ENCODE measurements around the gene ITCH.
A peak's percentile ranks its signal among the peaks of the same experiment; 100 is the strongest.
"Not testable (repeated sequence)": the region's sequence is repeated elsewhere in the genome, so short reads cannot be mapped to it uniquely, and the experiment has no call there.

Gene ITCH

DNA sequence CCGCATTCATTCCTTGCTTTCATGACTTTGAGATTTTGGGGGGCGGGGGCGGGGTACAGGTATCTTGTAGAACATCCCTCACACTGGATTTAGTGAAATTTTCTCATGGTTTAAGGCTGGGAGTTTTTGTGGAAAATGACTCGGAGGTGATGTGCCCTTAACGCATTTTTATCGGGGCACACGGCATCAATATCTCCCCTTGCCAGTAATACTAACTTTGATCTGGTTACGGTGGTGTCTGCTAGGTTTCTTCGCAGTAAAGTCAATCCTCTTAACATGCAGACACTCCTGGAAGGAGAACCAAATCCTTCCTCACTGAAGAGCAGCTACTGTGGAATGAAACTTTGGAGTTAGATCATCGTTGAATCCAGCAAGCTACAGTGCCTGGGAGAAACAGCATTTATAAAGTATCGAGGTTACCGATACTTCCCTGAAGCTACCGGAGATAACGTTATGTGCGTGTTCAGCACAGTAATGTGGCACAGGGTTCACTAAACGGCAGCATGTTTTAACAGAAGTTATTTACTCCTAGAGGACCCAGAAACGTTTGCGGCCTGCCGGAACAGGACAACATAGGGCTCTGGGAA, 151.9 kb downstream of the ITCH start:
- DNase-seq, result no peak

DNA sequence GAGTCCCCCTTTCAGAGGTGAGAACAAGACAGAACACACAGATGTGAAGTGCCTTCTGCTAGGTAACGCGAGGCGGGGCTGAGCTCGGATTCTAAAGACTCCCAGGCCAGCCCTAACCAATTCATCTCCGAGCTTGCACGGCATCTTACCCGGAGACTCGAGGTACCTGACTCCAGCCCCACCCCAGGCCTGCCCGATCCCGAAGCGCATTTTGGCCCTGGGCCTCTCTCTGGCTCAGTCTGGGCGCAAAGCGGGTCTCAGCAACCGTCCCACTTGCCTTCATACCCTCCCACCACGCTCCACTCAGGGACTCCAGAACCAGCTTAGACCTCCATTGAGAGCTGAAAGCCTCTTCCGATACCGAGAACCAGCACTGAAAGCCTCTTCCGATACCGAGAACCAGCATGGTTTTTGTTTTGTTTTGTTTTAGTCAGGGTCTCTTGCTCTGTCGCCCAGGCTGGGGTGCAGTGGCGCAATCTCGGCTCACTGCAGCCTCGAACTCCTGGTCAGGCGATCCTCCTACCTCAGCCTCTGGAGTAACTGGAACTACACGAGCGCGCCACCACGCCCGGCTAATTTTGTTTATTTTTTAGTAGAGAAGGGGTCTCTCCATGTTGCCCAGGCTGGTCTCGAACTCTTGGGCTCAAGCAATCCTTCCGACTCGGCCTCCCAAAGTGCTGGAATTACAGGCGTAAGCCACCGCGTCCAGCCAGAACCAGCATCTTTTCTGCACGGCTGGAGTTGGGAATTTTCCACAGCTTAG, 152.6 kb downstream of the ITCH start:
- DNase-seq, result peak; percentile 55

DNA sequence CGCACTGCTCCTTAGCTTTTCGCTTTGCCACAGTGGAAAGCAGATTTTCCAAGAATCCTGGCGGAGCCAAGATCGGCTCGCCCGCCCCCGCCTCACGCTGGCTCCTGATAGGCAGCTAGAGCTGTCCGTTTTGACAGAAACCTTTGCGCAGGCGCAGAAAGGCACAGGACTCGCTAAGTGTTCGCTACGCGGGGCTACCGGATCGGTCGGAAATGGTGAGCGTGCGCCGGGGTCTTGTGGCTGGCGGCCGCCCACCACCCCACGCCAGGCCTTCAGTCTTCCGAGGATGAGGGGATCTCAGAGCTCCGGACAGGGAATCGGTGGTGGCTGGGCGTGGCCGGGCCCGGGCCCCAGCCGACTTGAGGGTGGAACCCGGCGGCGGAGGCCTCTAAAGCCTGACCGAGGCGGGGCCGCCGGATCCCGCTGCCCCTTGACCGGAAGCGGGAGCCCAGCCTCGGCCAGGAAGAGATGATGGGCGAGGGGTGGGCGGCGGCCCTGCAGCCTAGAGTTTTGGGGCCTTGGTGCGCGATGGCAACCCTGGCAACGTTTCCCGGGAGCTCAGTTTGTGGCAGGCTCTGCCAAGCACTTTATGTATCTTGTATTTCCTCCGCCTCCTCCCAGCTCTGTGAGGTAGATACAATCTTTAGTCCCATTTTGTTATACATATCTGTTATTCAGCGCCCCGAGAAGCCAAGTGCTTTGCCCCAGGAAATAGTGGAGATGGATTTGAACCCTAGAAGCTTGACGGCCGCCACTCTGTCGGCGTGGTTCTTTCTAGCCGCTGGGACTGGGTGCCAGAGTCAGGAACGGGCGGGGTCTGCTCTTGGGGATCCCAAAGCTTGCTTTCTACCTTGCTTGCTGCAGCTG, 153.4 kb downstream of the ITCH start, which contains the start of gene DYNLRB1:
Gene DYNLRB1, plus strand, starts transcription at position 176 of the 867 bp plus-strand sequence. Its CDS starts 37 bp downstream, at position 213.
- peak; percentile 86 for DNase-seq

DNA sequence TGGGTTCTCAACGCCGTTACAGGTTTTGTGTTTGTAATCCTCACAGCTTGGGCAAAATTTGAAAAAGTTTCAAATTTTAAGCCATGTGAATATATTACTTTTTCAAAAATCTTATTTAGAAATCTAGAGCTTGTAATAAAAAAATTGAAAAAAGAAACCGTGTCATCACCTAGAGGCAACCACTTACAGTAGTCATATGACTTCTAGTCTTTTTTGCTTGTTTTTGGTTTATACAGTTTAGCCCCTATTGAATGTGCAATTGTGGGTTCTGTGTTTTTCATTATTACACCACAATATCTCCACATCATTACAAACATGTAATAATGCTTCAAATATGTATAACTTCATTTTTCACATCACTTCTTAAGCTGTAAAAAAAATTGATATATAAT, 154.0 kb downstream of the ITCH start:
- DNase-seq, result no peak

DNA sequence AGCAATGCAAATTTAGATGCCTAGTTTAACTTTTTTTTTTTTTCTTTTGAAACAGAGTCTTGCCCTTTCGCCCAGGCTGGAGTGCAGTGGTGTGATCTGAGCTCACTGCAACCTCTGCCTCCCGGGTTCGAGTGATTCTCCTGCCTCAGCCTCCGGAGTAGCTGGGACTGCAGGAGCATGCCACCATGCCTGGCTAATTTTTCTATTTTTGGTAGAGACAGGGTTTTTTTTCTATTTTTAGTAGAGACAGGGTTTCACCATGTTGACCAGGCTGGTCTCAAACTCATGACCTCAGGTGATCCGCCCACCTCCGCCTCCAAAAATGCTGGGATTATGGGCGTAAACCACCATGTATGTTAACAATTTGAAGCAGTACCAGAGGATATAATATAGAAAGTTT, 155.8 kb downstream of the ITCH start:
- DNase-seq, result not testable (repeated sequence)

DNA sequence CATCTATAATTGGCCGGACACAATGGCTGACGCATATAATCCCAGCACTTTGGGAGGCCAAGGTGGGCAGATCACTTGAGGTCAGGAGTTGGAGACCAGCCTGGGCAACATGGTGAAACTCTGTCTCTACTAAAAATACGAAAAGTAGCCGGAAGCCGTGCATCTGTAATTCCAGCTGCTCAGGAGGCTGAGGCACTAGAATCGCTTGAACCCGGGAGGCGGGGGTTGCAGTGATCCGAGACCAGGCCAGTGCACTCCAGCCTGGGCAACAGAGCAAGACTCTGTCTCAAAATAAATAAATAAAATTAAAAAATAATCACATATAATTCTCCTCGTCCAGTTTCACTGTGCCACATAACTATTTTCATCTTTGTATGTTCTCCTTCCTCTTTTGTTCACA, 156.8 kb downstream of the ITCH start:
- DNase-seq, result not testable (repeated sequence)

DNA sequence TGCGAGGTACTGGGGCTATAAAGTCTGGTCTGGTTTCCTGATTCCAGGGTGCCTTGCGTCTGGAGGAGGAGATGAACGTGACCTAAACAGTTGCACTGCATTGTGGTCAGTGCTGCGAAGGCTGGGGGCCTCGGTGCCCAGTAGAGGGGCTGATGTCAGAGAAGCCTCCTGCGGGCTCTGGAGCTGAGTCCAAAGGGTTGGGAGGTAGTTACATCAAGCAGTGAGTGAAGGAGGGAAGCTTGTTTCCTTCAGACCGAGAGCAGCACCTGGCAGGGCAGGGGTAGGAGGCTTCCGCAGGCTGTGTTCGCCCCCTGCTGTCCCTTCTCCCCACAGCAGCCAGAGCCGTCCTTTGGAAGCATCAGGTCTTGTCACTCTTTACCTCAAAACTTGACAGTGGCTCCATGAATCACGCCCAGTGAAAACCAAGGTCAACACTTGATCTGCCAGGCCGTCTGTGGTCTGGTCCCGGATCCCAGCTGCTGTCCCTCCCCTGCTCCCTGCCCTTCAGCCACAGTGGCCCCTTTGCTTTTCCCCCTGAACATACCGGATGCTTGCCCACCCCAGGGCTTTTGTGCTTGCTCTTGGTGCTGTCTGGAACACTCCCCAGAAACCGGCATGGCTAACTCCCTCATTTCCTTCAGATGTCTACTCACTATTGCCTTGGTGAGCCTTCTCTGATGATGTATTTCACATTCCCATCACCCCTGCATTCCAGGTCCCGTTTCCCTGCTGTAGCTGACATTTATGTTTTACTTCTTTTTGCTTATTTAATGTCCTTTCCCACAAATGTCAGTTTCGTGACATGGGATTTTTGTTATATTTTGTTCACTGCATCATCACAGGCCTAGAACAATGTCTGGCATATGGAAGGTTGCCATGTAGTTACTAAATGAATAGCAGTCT, 160.1 kb downstream of the ITCH start:
- DNase-seq, result no peak

DNA sequence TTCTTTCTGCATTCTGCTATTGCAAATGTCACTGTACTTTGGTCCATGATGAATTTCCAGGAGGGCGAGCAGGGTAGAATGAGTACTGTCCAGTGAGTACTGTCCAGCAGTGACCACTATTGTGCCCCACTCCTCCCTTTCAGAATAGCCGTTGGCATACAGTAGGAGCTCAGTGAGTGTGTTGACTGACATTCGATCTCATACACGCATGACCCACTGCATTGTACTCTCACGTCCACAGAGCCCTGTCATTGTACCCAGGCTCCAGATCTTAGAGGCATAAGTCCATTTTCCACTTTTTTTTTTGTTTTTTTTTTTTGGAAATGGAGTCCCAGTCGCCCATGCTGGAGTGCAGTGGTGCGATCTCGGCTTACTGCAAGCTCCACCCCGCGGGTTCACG, 161.4 kb downstream of the ITCH start:
- DNase-seq, result no peak

DNA sequence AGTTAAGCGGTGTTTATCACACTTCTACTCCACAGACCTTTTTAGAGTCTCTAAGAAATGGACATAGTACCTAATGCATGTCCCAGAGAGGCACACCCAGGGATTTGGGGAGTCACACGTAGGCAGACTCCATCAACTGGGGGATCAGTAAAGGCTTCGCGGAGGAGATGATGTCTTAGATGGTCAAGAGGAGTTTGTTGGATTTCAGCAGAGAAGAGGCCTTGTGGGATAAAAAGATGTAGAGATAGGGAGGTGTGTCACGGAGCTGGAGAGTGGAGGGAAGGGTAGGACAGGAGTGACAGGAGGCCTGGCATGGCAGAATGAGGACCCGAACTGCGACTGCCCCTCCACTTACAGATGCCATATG, 162.3 kb downstream of the ITCH start:
- no peak for DNase-seq

DNA sequence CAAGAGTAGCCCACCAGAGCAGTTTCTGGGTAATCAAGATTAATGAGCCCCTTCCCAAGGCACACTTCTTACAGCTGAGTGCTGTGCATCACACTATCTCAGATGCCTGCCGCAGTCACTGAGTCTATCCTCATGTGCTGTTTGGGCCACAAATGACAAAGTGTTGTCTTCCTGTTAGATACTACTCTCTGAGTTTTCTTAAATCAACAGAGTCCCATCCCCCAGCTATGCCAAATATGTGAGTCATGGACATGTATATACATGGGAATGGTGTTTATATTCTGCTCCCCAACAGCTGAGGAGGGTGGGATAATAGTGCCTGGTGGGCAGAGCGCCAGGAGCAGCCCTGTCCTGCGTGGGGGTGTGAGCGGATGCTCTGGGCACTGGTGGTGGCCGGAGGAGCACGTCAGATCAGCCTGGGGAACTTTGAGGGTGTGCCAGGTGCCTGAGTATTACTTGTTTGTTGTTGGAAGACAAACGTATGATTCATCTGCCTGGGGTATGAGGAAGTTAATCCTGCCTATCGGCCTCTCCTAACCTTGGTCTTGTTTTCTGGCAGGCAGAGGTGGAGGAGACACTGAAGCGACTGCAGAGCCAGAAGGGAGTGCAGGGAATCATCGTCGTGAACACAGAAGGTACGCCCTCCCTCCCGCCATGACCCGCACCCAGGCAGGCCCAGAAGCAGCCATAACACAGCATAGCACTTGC, 162.8 kb downstream of the ITCH start:
- peak; percentile 83 for DNase-seq

DNA sequence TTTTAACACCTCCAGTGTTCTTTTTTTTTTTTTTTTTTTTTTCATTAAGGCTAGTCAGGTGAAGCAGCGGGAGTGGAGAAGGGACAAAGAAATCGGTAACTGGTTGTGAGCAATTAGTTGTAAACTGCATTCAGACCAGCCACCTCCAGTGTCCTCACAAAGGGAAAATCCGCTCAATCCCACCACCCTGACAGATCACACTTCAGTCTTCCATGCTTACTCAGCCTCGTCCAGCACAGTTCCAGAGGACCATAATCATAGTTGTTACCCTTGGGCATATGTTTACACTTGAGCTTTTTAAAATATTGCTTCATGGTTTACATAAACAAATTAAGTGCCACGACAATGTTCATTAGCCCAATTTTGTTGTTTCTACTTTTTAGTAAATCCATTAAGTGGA, 163.4 kb downstream of the ITCH start:
- DNase-seq, result no peak

DNA sequence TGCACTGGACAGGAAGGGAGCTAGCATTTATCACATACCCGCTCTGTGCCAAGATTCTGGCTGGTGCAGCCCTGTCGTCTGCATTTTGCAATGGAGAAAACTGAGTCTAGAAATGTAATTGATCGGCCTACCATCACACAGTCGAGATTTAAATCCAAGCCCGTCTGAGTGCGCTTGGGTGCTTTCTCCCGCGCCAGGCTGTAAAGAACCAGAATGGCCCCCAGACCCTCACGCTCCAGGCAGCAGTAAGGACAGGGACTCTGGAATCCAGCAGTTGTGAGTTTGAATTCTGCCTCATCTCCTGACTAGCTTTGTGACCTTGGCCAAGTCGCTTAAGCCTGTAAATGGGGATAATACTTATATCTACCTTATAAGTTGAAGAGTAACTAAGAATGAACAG, 163.9 kb downstream of the ITCH start:
- no peak for DNase-seq

DNA sequence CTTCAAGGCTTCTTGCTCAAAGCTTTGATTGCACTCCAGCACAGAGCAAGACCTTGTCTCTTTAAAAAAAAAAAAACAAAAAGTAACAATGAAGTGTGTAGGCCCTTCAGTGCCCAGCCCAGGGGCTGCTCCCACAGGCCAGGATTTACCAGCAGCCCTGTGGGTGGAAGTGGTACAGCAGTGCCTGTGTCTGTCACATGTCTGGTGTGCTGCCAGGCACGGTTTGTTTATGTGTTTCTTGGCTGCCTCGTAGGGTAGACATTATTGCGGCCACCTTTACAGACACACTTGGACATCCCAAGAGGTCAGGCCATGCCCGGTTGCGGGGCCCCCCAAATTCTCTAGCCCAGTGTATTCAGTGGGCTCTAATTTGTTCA, 165.8 kb downstream of the ITCH start:
- DNase-seq, result no peak

DNA sequence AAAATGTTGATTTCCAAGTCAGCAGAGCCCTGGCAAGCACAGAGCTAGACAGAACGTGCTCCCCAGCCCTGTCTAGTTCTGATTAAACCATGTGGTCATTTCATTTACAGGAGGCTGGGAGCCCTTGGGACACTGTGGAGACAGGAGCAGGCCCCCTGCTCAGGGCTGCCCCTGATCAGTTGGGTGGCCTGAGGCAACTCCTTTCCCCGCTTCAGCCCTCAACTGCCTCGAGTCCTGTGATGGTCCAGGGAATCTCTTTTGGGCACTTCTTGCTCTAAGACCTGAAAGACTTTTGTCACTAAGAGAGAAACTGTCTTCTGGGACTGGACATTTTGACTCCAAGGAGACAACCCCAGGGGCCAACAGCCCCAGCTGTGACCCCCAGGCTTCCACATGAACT, 166.7 kb downstream of the ITCH start:
- DNase-seq, result no peak

DNA sequence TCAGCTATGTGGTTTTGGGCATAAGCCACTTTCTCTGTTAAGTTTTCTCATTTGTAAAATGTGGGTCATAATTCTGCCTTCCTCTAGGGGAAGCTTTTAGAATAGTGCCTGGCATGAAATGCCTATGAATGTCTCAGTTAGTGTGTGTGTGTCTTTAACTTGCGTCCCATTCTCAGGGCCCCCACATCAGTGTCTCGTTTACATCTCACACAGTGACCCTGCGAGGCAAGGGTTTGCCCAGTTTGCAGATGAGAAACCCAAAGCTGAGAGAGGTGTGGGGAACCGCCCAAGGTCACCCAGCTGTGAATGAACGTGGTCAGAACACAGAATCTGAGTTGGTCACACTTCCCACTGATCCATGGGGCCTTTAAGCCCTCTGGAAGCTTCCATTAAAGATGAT, 167.3 kb downstream of the ITCH start:
- DNase-seq, result no peak

DNA sequence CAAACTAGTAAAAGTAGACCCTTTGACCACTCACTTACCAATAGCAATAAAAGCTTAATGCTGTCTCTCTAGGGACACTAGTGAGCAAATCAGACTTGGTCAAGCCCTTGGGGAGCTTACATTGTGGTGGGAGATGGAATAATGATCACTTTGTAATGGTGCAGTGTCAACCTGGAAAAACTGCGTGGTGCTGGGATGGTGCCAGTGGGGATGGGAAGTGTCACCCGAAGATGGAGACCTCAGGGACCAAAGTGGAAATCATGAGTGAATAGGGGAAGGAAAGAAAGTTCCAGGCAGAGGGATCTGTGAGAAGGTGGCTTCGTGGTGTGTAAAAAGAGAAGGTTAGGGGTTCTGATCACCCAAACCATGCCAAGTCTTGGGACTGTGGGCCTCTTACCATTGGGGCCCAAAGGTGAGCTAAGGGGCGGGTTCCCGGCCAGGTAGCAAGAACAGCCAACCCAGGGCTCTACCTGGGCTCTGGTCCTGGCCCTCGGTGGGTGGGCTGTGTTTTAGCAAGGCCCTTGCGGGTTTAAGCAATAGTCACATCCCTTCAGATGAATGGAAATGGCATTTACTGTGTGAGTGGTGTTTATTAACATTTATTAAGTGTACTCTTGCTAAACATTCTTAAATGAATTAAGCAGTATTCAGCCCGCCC, 168.7 kb downstream of the ITCH start:
- DNase-seq, result no peak

DNA sequence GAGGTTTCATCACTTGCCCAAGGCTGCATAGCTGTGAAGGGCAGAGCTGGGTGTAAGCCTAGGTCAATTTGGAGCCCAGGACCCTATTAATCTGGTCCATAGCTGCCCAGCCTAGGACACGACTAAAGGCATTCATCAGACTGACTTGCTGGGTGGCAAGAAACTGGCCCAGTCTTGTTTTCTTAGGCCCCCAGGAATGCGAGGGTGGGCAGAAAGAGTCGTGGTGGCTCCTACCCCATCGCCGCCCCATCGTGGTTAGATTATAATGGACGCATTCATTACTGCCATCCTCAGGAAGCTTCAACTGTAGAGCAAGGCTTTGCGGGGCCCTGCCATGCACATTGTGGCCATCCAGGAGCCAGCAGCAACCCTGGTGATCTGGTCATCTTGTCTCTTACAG, 169.2 kb downstream of the ITCH start:
- DNase-seq, result no peak

DNA sequence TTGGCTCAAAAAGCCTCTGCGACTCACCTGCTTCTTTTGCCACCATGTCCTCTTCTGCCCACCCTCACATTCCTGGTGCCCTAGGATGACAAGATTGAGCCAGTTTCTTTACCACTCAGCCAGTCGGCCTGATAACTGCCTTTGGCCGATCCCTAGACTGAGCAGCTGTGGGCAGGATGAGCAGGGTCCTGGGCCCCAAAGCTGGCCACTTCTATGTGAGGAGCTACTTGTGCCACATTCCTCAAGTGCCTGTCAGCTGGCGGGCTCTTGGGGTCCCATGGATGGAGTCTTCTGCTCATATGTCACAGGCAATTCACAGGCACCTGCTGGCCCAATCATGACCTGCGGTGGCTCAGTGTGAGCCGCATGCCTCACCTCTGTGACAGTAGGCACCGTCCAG, 169.7 kb downstream of the ITCH start:
- DNase-seq, result no peak

DNA sequence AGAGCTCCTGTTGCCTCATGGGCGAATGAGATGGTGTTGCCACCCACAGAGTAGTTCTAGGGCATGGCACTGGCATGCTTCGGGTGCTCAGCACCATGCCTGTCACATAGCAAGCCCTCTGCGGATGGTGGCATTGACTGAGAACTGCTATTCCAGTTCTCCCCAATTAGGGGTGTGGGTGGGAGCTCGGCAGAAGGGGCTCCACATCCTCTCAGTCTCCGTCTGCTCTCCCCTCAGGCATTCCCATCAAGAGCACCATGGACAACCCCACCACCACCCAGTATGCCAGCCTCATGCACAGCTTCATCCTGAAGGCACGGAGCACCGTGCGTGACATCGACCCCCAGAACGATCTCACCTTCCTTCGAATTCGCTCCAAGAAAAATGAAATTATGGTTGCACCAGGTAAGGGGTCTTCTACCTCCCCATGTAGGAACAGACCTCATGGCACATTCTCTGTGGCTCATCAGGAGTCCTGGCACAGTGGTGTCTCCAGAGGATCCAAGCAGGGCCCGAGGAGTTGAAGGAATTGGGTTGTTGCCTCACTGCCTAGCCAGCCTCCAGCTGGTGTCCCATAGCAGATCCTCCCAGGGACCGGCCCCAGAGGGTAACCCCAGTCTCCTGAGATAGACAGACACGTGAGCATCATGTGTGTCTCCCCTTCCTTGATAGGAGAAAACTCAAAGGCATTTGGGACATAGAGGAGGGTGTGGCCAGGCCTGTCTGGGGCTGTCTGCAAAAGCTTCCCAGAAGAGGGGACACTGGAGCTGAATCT, 171.5 kb downstream of the ITCH start:
- no peak for DNase-seq

DNA sequence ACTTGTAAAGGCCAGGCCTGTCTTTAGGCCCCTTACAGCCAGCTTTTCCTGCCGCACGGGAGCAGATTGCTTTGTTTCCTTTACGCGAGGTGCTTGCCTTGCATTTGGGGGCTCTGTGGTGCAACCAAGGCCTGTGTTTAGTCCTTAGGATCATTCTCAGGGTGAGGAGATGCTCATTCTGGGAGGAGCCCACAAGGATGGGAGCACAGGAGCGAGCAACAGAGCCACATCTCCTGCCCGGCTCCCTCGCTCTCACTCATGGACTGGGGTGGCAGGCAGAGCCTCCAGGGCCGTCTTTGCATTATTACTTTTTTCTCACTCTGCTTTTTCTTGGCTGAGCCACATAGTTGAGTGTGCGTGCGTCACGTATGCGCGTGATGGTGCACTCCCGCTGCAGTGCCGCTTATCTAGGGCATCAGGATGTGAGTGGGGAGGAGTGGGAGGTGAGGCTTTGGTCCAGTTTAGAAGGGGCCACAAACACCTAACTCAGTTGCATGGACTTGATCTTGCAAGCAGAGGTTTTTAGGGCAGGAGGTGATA, 172.3 kb downstream of the ITCH start:
- DNase-seq, result no peak

DNA sequence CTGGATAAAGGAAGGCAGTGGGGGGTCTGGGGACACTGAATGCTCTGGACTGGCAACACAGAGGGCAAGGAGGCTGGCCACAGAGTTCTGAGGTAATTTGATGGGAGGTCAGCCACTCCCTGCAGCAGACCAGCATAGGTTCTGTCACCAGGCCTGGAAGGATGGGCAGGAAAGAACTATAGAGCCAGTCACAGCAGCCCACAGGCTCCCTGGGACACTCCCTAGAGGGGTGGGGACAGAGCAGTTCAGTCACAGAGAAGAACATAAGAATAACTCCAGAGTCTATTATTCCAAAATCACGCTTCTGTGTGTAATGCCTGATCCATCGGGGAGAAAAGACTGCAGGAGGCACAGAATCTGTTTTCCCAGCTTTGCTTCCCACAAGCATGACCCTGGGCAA, 172.8 kb downstream of the ITCH start:
- DNase-seq, result no peak

Data from DMS153 (cell line).